Measurements from ENCODE around the gene FAM168A.

The FAM168A gene

DNA sequence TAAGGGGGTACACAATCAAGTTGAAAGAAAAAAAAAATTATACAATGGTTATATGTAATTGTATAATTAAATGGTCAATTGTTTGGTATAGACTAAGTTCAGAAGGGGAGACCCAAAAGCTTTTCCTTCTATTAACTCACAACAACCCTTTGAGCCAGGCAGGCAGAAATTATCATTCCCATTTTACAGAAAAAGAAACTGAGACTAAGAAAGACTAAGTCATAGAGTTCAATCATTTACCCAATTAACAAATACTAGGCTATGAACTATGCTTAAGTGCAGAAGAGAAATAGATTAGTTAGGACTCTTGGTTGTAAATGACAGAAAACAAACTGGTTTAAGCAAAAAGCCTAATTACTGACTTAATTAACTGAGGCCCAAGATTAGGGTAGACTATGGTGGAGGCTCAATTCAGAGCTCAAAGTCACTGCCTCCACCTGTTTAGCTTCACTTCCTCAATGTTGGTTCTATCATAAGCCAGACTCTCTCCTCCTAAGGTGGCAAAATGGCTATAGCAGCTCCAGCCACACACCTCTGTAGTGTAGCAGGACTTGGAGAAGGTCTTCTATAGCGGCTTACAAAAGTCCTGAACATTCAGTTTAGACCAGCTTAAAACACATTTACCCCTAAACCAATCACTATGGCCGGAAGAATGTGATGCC, 34.2 kb downstream of the FAM168A start:
- in situ Hi-C loops (cut with MboI; ENCODE audit: low sequenced_read_pairs) = no loop called here

DNA sequence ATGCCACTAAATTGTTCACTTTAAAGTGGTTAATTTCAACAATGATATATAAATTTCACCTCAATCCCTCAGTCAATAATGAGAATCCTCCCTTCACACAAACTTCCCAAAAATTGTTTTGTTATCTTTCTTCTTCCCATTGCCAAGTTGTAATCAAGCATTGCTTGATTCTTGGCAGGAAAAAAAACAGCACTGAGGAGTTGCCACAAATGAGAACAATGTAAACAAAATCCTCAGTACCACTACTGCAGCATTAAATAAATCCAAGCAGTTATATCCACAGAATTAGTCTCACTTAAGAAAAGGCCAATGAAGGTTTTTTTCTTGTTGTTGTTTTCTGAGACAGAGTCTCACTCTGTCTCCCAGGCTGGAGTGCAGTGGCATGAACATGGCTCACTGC, 38.2 kb downstream of the FAM168A start:
- in situ Hi-C loops (cut with MboI; ENCODE audit: low sequenced_read_pairs) = no loop called here

DNA sequence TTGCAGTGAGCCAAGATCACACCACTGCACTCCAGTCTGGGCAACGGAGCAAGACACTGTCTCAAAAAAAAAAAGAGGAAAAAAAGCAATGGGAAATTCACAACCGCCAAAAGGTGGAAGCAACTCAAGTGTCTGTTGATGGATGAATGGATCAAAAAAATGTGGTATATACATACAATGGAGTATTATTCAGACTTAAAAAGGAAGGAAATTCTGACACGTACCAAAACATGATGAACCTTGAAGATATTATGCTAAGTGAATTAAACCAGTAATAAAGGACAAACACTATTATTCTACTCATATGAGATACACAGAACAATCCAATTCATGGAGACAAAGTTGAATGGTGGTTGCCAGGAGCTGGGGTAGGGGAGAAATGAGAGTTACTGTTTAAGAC, 40.9 kb downstream of the FAM168A start:
- in situ Hi-C loops (cut with MboI; ENCODE audit: low sequenced_read_pairs) = no loop called here

DNA sequence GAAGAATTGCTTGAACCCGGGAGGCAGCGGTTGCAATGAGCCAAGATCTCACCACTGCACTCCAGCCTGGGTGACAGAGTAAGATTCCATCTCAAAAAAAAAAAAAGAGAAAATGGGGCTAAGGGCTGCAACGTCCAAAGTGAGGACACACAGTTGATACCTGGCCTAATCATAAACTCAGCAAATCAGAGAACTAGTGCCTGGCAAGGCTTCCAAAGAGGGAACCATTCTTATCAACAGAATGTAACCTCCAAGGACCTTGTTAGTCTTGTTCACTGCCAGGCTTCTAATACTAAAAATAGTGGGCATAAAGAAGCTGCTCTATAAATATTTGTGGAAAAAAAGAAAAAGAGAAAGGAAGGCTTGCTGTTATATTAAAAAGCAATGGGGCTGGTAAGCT, 42.3 kb downstream of the FAM168A start:
- in situ Hi-C loops (cut with MboI; ENCODE audit: low sequenced_read_pairs) = no loop called here

DNA sequence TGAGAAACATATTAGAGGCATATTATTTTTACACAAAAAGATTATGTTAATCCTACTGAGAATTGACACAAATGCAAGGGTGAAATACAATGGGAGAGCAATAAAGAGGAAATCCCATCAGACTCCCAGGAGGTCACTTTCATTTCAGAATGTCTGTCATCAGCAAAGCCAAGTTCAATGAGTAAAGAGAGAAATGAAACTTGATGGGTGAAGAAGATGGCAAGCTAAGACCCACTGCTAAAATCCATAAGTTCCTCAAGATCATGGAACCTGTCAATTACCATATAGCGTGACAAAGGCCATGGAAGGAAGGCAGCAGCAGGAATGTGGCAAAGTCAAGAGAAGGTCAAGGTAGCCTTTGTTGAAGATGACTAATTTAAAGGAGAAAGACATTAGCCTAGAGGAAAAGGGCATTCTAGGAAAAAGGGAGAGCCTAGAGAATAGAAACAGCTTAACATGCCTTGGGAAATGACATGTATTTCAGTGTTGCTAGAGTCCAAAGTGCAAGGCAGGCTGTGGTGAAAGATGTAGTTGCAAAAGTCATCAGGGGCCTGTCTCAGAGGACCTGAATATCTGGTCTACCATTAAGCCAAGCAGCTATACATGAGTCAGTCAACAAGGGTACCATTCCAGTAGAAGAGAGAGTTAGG, 43.1 kb downstream of the FAM168A start:
- in situ Hi-C loops (cut with MboI; ENCODE audit: low sequenced_read_pairs) = no loop called here

DNA sequence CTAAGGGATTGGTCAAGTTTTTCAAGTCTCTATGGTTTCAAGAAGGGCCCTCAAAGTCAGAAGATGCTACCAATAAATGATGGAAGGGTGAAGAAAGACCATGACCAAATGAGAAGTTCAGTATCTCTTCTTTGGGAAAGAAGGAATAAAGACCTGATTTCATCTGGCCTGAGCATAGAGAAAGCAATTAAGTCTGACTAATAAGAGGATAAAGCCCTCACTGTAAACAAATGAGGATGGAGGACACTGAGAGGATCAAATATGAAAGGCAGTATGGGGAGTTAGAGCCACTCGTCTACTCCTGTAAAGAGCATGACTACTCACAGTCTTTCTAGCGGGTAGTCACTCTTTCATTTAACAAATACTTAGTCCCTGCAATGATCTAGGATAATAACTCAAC, 44.6 kb downstream of the FAM168A start:
- in situ Hi-C loops (cut with MboI; ENCODE audit: low sequenced_read_pairs) = no loop called here

DNA sequence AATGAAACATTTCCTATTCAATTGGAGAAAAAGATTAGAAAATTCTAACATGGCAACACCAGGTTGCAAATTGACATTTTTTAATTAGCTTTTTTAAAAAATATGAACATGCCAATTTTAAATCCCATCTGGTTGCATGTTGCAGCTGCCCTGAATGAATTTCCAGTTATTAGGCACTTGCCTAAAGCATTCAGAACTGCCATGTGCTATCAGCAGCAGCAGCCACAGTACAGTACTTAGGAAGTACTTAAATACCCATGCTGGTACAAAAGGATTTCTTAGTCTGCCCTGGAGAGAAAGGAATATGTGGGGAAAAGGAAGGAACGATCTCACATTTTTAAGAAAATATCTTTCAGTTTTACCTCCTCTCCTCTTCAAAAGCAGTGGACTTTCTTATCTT, 46.2 kb downstream of the FAM168A start:
- in situ Hi-C loops (cut with MboI; ENCODE audit: low sequenced_read_pairs) = no loop called here

DNA sequence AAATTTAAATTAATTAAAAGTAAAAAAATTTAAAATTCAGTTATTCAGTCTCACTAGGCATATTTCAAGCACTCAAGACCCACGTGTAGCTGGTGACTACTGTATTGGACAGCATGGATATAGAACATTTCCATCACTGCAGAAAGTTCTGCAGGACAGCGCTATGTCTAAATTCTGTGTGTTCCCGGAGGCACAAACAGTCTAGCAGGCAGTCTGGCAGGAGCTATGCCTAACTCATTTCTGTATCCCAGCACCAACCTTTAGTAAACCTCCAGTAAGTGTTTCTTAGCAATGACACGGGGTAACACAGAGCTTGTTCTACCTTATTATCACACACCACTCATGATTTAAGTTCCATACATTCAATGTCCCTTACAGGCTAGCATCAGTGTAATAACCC, 48.5 kb downstream of the FAM168A start:
- in situ Hi-C loops (cut with MboI; ENCODE audit: low sequenced_read_pairs) = no loop called here

DNA sequence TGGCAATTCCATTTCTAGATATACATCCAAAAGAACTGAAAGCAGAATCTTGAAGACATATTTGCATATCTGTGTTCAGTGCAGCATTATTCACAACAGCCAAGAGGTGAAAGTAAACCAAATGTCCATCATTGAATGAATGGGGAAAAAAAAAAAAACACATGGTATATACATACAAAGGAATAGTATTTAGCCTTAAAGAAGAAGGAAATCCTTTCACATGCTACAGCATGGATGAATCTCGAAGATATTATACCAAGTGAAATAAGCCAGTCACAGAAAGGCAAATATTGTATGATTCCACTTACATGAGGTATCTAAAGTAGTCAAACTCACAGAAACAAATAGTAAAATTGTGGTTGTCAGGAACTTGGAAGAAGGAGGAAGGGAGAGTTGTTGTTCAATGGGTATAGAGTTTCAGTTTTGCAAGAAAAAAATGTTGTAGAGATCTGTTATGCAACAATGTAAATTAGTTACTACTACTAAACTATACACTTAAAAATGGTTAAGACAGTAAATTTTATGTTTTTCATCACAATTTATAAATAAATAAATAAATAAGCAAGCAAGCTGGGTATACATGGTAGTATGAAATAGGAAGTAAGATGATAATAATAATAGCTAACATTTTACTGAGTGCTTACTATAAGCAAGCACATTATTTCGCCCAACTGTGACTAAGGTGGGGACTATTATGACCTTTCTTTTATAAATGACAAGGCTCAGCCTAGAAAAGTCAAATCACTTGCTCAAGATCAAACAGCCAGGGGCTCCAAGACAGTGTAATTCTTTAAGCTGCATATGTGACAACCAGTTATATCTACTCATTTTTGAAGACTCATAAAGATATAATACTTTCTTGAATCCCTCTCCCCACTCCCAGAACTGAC, 50.0 kb downstream of the FAM168A start:
- in situ Hi-C loops (cut with MboI; ENCODE audit: low sequenced_read_pairs) = no loop called here

DNA sequence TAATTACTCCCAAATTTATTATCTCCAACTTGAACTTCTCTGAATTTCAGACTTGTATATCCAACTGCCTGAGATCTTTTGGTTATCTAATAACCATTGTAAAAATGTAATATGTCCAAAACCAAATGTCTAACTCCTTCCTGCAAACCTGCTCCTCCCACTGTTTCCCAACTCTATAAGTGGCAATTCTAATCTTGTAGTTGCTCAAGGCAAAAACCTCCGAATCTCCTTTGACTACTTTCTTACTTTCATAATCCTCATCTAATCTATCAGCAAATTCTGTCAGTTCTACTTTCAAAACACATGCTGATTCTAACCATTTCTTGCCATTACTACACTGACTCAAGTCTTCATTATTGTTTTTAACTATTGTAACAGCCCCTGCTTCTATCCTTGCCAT, 55.7 kb downstream of the FAM168A start:
- in situ Hi-C loops (cut with MboI; ENCODE audit: low sequenced_read_pairs) = no loop called here

DNA sequence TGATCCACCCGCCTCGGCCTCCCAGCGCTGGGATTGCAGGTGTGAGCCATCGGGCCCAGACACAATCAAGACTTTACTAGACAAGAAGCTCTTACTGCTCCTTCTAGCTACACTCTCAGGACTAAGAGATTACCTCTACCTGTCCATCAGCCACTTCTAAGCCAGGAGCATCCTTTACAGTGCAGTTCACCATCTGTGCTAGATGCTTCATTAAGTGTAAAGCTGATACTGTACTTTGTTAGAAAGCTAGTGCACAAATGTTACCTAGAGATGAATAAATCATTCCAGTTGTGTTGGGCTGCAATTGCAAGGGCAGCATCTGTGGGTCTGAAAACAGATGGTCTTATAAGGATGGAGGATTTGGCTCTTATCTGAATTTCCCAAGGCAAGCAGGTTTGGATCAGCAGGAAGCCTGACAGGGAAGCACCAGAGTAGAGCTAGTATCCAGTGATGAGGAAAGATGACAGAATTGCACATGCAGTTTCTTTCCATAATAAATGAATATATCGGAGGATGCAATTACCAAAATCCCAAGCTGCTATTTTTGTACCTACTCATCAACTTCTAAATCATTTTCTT, 58.3 kb downstream of the FAM168A start:
- in situ Hi-C loops (cut with MboI; ENCODE audit: low sequenced_read_pairs) = no loop called here

DNA sequence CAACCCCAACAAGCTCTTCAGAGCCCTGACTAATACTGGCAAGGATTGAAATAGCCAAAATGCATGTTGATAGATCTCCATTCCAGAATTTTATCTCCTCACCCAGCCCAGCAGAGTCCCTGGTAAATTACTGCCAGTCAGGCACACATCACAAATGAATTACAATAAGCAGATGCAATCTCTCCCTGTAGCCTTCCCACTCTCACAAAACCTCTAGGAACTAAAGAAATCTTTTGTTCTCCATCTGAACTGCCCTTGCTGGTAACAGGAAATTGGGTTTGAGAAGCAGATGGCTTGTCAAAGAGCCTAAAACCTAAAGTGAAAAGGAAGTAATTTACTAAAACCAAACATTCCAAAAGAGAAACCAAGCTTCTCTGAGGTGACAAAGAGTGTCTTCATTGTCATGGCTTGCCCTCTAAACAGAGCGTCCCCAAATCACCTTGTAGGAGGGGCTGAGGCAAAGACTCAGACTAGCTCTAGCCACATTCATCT, 59.5 kb downstream of the FAM168A start:
- in situ Hi-C loops (cut with MboI; ENCODE audit: low sequenced_read_pairs) = no loop called here

DNA sequence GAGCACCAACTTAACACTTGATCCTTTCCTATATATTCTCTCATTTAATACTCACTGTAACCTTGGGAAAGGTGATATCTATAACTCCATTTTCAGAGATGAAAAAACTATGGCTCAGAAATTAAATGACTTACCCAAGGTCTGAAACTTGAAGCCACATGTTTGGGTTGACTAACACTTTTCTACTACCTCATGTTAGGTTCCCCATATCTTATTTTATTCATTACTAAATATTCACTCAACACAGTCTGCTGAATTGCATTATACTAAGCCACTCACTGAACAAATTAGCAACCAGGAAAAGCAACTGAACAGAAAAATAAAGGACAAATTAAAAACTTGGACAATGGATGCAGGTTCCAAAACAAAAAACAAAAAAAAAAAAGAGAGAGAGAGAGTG, 59.9 kb downstream of the FAM168A start:
- in situ Hi-C loops (cut with MboI; ENCODE audit: low sequenced_read_pairs) = no loop called here

DNA sequence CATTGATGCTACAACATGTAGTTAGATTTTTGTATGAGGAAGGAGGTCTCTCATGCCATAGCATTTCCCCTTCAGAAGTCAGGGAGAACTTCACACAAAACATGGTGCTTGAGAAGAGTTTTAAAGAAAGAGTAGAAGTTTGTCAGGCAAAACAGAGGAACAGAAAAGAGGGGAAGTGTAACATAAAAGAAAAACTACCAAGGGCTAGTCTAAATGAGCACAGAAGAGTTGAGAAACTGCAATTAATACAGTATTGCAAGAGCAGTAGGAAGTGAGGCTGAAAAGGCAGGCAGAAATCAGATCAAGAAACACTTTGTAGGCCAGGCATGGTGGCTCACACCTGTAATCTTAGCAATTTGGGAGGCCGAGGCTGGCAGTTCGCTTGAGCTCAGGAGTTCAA, 61.0 kb downstream of the FAM168A start:
- in situ Hi-C loops (cut with MboI; ENCODE audit: low sequenced_read_pairs) = no loop called here

DNA sequence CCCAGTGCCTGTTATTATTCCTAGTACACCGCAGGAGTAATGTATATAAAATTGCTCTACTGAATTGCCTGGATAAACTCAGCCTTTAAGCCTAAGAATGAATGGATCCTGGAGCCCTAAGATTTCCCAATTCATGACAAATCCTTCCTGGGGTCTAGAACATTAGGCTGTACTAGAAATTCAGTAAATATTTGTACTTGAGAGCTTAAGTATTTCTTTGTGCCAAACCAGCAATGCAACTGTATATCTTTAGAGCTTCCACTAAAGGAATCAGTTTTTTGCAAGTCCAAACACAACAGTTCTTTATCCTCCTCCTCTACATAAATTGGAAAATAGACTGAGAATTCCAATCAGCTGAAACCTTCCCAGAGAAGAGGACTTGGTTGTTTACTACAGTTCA, 65.6 kb downstream of the FAM168A start:
- in situ Hi-C loops (cut with MboI; ENCODE audit: low sequenced_read_pairs) = no loop called here

DNA sequence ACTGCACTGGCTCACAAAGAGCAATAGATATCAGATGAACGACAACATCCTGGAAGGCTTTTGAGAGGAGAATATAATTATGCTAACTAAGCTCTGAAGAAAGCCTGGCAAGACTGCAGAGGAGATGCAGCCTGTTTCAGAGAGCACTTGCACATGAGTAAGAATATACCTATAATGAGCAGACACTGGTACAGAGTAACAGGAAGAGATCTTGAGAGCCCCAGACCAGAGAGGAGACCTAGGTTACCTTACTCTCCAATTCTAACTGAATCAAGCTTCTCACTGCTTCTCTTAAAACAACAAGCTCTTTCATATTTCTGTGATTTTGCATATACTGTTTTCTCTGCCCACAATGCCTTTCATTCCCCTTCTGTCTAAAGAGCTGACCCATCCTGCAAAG, 66.5 kb downstream of the FAM168A start:
- in situ Hi-C loops (cut with MboI; ENCODE audit: low sequenced_read_pairs) = no loop called here

DNA sequence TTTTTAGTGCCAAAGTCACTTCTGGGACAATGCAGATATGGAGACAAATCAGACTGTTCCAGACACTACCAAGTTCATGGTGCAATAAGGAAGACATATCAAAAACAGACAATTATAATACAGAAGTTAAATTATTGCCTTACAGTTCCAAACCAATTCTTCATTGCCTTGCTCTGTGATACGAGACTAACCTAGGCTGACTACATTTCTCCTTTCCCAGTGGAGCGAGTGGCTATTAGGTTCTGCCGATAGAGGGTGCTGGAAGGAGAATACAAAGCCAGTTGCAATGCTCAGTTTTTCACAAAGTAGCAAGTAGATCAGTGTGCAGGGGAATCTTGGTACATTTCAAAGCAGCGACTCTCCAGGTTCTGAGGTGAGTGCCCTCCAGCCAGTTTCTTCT, 67.8 kb downstream of the FAM168A start:
- in situ Hi-C loops (cut with MboI; ENCODE audit: low sequenced_read_pairs) = no loop called here

DNA sequence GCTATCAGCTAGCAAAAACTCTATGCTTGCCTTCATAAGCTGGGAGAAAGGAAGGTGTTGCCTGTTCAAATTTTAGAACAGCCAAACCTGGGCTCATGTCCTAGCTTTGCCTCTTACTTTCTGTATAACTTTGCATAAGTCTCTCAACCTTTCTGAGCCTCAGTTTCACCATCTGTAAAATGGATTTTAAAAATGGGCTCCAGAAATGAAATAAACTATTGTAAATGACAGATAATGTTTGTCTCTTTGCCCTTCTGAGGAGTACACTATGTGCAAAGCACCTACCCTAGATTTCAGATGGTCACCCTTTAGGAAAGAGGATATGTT, 68.7 kb downstream of the FAM168A start:
- in situ Hi-C loops (cut with MboI; ENCODE audit: low sequenced_read_pairs) = no loop called here

DNA sequence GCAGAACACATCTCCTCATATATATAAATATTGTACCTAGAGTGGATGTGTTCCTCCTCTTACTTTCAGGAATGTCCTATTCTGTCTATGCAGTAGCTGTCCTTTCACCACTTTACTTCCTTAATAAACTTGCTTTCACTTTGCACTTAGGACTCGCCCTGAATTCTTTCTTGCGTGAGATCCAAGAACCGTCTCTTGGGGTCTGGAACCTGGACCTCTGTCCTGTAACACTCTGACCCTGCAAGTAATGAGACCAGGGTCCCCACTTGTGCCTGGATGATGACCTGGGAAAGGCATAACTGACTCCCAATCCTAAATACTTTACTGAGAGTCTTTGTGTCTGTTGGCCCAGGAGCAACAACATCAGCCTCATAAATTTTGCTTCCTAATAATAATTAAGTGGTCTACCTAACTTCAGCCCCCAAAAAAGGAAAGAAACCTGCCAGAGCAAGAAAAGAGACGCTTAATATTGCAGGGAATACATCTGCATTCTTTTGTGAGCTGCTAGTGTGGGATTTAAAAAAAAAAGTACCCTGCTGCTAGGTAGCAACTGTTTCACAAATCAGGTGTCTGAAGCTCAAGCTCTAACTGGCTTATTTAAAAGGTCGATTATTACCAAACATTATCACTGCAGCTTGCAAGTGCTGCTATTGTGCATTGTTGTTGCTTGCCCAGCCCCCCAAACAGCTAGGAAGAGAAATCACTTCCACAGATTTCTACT, 69.3 kb downstream of the FAM168A start:
- in situ Hi-C loops (cut with MboI; ENCODE audit: low sequenced_read_pairs) = no loop called here

DNA sequence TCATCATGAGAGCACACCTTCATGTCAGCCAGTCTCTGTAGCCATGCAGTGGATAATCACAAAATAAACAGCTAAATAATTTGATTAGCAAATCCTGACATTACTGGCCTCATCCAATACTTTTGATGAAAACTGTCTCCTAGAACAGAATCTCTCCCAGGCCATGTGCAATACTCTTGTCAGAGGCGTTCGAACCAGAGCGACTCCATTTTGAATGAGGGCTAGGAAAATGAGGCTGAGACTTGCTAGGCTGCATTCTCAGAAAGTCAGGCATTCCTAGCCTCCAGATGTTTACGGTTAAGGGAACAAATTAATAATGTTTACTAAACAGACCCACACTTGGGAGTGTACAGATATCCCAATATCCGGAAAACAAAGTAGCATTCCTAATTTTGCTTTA, 69.9 kb downstream of the FAM168A start:
- in situ Hi-C loops (cut with MboI; ENCODE audit: low sequenced_read_pairs) = no loop called here

DNA sequence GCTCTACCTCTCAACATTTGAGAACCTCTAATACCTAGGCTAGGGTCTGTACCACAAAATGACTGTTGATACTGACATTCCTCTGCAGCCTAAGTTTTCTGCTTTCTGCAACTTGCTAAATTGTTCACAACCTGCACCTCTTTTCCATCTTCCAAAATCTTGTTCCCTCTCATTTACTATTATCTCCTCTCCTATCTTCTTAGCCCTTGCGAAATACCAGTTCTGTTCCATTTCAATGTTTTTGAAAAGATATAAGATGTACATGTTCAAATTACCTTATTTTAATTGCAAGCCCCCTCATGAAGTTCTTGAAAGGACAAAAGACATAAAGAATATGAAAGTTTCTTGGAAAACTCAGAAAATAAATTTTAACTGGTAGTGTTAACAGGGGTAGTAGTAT, 72.3 kb downstream of the FAM168A start:
- in situ Hi-C loops (cut with MboI; ENCODE audit: low sequenced_read_pairs) = no loop called here
